Fibroblast of villous mesenchyme (primary cell): ENCODE results near the gene RPS24. TPM values are rescaled to one million over a fixed set of nuclear protein-coding genes. Genes with fewer than 3 reads are reported as not detected.
"Not testable (repeated sequence)": the region's sequence is repeated elsewhere in the genome, so short reads cannot be mapped to it uniquely, and the experiment has no call there.

Experiments
- DNase-seq: peaks from one replicate; pipeline ENCODE4 v3.0.0-alpha.2; 2010; ENCODE audit warnings: low read depth
- H3K4me3 ChIP-seq: 2 replicates; pipeline ENCODE4 v1.5.1; 2011; ENCODE audit warnings: low read depth, mild to moderate bottlenecking, low read length
- total RNA-seq: library from RNA; depleted of rRNA; stranded (reverse); fragments of >200 nt; gene quantifications from 2 replicates; pipeline ENCODE4 v1.2.3, GENCODE V29; 2012
- TF ChIP-seq, protein P1 (sequence below): IDR thresholded peaks from 2 replicates; pipeline ENCODE4 v1.5.1; 2012; ENCODE audit warnings: low read depth, mild to moderate bottlenecking, low read length; ENCODE audit not compliant: insufficient read depth

The RPS24 gene
- total RNA-seq, 1 donor, result 1,478 TPM

DNA sequence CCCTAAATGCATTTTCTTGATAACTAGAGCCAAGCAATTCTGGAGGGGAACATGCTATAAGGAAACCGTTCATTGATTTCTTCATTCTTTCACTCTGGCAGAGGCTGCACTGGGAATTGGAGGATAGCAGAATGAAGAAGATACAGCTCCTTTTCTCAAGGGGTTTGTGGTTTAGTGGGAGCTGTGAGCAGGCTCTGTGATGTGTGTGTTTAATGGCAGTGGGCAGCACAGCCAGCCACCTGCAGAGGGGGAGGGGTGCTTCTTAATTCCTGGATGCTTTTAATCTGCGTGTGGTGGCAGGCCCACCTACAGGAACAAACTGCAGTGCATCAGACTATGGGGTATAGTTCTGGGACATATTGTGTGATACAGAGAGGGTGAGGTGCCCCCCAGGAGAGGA is 31.9 kb downstream of the RPS24 start:
- no peak overlapping the region for H3K4me3 ChIP-seq
- no peak for DNase-seq
- TF ChIP-seq, protein P1, sequence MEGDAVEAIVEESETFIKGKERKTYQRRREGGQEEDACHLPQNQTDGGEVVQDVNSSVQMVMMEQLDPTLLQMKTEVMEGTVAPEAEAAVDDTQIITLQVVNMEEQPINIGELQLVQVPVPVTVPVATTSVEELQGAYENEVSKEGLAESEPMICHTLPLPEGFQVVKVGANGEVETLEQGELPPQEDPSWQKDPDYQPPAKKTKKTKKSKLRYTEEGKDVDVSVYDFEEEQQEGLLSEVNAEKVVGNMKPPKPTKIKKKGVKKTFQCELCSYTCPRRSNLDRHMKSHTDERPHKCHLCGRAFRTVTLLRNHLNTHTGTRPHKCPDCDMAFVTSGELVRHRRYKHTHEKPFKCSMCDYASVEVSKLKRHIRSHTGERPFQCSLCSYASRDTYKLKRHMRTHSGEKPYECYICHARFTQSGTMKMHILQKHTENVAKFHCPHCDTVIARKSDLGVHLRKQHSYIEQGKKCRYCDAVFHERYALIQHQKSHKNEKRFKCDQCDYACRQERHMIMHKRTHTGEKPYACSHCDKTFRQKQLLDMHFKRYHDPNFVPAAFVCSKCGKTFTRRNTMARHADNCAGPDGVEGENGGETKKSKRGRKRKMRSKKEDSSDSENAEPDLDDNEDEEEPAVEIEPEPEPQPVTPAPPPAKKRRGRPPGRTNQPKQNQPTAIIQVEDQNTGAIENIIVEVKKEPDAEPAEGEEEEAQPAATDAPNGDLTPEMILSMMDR, result no peak

DNA sequence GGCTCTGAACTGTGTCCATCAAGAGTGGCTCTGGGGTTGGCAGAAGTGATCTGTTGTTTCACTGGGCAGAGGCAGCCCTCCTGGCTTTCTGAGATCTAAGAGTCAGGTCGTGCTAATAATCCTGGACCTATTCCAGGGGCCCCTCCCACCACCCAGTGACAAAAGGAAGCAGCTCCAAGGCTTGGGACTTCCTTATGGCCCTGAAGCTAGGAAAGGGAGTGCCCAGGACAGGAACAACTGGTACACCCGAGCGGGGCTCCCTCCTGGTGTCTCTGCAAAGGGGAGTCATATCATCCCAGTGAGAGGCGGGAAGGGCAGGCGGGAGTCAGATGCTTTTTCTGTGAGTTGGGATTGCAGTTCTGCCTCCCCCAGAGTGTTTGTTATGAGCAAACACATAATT is 32.3 kb downstream of the RPS24 start:
- H3K4me3 ChIP-seq, result no peak overlapping the region
- DNase-seq, result no peak
- TF ChIP-seq, protein P1, result no peak

- TF ChIP-seq, protein P1, result no peak
- H3K4me3 ChIP-seq, result no peak overlapping the region
- DNase-seq, result no peak
Measured at GRCh38 chr10:78066728-78067430, 33.2 kb downstream of the RPS24 start.

DNA sequence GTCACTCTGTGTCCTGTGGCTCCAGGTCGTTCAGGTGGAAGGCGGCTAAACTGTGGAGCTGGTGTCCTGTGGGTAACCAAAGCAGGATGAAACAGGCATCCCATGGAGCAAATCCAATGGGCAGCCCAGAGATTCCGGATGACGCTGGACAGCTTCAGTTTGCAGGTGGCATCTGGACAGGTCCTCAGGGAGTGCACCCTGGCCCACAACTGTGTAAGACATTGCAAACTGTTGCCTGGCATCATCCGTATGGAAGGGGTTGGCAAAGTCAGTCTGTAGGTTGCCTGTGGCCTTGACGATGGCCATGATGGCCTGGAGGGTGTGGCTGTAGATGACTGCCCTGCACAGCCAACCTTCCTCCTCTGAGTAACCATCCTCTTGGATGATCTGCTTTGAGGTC is 35.5 kb downstream of the RPS24 start:
- H3K4me3 ChIP-seq, result no peak overlapping the region
- no peak for DNase-seq
- TF ChIP-seq, protein P1, result no peak

GRCh38 chr10:78070064-78070463 is 36.4 kb downstream of the RPS24 start:
- DNase-seq, H3K4me3 ChIP-seq: not testable (repeated sequence)

DNA sequence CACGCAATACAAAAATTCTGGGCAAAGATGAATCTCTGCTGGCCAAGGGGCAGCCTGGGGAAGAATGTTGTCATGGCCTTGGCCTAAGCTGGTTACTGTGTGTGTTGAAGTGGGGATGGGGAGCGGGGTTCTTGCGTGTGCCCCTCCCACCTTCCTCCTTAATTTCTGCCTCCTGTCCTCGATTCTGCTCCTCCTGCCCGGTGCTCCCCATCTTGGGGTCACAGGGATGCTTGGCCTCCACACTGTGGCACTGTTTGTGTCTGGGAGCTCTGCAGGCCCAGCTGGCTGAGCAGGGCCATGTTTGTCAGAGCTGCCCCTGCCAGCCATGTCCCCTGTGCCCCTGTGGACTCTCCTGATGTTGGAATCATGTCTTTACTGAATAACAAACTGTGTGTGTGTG is 37.1 kb downstream of the RPS24 start:
- TF ChIP-seq, protein P1, result no peak
- DNase-seq, result no peak
- no peak overlapping the region for H3K4me3 ChIP-seq

- no peak for DNase-seq
- no peak overlapping the region for H3K4me3 ChIP-seq
- TF ChIP-seq, protein P1, result no peak
Measured at GRCh38 chr10:78071140-78071856, 37.6 kb downstream of the RPS24 start.
